H1 (cell line): ENCODE results near the gene SHISA9. TPM values are rescaled to one million over a fixed set of nuclear protein-coding genes. Genes with fewer than 3 reads are reported as not detected.

Source experiments
- CTCF ChIA-PET: fragments of 300-600 bp; sonication (Branson Sonifier 250); formaldehyde crosslinking; loops from one replicate; lab custom pipeline; 2021; ENCODE audit not compliant: partially characterized antibody; lab: Charles Lee
- POLR2A ChIA-PET: fragments of 300-600 bp; sonication (Branson Sonifier 250); formaldehyde crosslinking; loops from one replicate; lab custom pipeline; 2021; ENCODE audit warnings: inconsistent platforms; ENCODE audit not compliant: partially characterized antibody; lab: Charles Lee
- DNase-seq, 2 experiments: peaks; one replicate each; pipeline versions ENCODE4 v3.0.0 to v3.0.0-alpha.2; 2010 to 2022; ENCODE audit warnings: low spot score in 2 of 2, low read depth in 1 of 2, mixed read lengths in 1 of 2
- FAIRE-seq: peaks from 2 replicates; lab custom pipeline; 2011; peaks lifted over from hg19 to GRCh38; lab: Jason Lieb, UNC
- H2AFZ ChIP-seq: 2 replicates; pipeline ENCODE4 v1.8.1; 2012; ENCODE audit warnings: low read length, inconsistent platforms
- H2AK5ac ChIP-seq: 2 replicates; pipeline ENCODE4 v1.6.1; 2013; ENCODE audit warnings: low read depth, low read length
- H2BK120ac ChIP-seq: replicated peaks from 2 replicates; pipeline ENCODE3; 2013; ENCODE audit warnings: low read depth, low read length, inconsistent platforms
- H2BK12ac ChIP-seq: 2 replicates; pipeline ENCODE4 v1.6.1; 2013; ENCODE audit warnings: low read depth, low read length
- H2BK15ac ChIP-seq: 2 replicates; pipeline ENCODE4 v1.6.1; 2013; ENCODE audit warnings: low read length
- H2BK20ac ChIP-seq: 2 replicates; pipeline ENCODE4 v1.6.1; 2013; ENCODE audit warnings: low read length
- H2BK5ac ChIP-seq: 2 replicates; pipeline ENCODE4 v1.6.1; 2013; ENCODE audit warnings: low read depth, low read length
- H3K14ac ChIP-seq: 2 replicates; pipeline ENCODE4 v1.6.1; 2013; ENCODE audit warnings: inconsistent platforms; ENCODE audit not compliant: insufficient read length
- H3K18ac ChIP-seq: 2 replicates; pipeline ENCODE4 v1.6.1; 2013; ENCODE audit warnings: low read length; ENCODE audit errors: extremely low read depth
- H3K23ac ChIP-seq: 2 replicates; pipeline ENCODE4 v1.6.1; 2013; ENCODE audit warnings: inconsistent platforms; ENCODE audit not compliant: insufficient read length
- H3K23me2 ChIP-seq: 2 replicates; pipeline ENCODE4 v1.6.1; 2013; ENCODE audit warnings: low read depth, low read length
- H3K27ac ChIP-seq: 2 replicates; pipeline ENCODE4 v1.6.1; 2011; ENCODE audit warnings: low read depth, low read length, inconsistent platforms
- H3K27me3 ChIP-seq, 4 experiments: replicated peaks in 1 of 4; 1 replicate in 1 of 4; 2 replicates in 3 of 4; pipeline versions ENCODE4 v1.6.1 to v1.8.1; 2011 to 2013; ENCODE audit warnings: low read length in 3 of 4, mild to moderate bottlenecking in 3 of 4, inconsistent platforms in 2 of 4, mixed read lengths in 2 of 4, moderate library complexity in 1 of 4; ENCODE audit not compliant: control insufficient read depth in 3 of 4, insufficient read depth in 3 of 4; ENCODE audit errors: extremely low read depth in 1 of 4
- H3K36me3 ChIP-seq, 4 experiments: 2 replicates each; pipeline versions ENCODE4 v1.6.1 to v1.8.1; 2011 to 2013; ENCODE audit warnings: mild to moderate bottlenecking in 4 of 4, low read length in 3 of 4, moderate library complexity in 2 of 4, control low read depth in 1 of 4, inconsistent platforms in 1 of 4; ENCODE audit not compliant: insufficient read depth in 4 of 4, control insufficient read depth in 2 of 4
- H3K4ac ChIP-seq: replicated peaks from 2 replicates; pipeline ENCODE3; 2013; ENCODE audit warnings: low read length, low read depth, mixed read lengths, inconsistent platforms; ENCODE audit not compliant: insufficient read length
- H3K4me1 ChIP-seq, 4 experiments: replicated peaks in 1 of 4; 1 replicate in 1 of 4; 2 replicates in 3 of 4; pipeline versions ENCODE4 v1.6.1 to v1.8.1; 2011 to 2013; ENCODE audit warnings: low read length in 3 of 4, inconsistent platforms in 2 of 4, mixed read lengths in 1 of 4; ENCODE audit not compliant: insufficient read depth in 4 of 4, control insufficient read depth in 3 of 4
- H3K4me2 ChIP-seq, 2 experiments: 2 replicates each; pipeline versions ENCODE4 v1.6.1 to v1.8.1; 2011 to 2013; ENCODE audit warnings: low read depth in 2 of 2, low read length in 2 of 2, control low read depth in 1 of 2, inconsistent platforms in 1 of 2, mild to moderate bottlenecking in 1 of 2; ENCODE audit not compliant: insufficient read depth in 1 of 2
- H3K4me3 ChIP-seq, 4 experiments: fragments of 200-600, 300-600 bp in 1 of 4; sonication (generic), shearing (Covaris generic), sonication (Bioruptor Twin) in 1 of 4; 2 replicates each; pipeline versions ENCODE4 v1.5.1 to v1.8.1; 2011 to 2016; ENCODE audit warnings: low read length in 4 of 4, low read depth in 3 of 4, control low read depth in 2 of 4, inconsistent platforms in 2 of 4, mild to moderate bottlenecking in 2 of 4, mixed read lengths in 1 of 4, moderate library complexity in 1 of 4; ENCODE audit not compliant: insufficient read depth in 2 of 4; ENCODE audit errors: extremely low read depth in 1 of 4
- H3K56ac ChIP-seq: replicated peaks from 2 replicates; pipeline ENCODE3; 2013; ENCODE audit warnings: low read depth, mild to moderate bottlenecking, mixed read lengths, low read length, inconsistent platforms; ENCODE audit not compliant: insufficient read length
- H3K79me1 ChIP-seq: 2 replicates; pipeline ENCODE4 v1.6.1; 2013; ENCODE audit warnings: low read depth, low read length, control low read depth
- H3K79me2 ChIP-seq, 2 experiments: 2 replicates each; pipeline versions ENCODE4 v1.6.1 to v1.8.1; 2012 to 2013; ENCODE audit warnings: low read length in 2 of 2, mild to moderate bottlenecking in 2 of 2, inconsistent platforms in 1 of 2; ENCODE audit not compliant: insufficient read depth in 2 of 2, control insufficient read depth in 1 of 2
- H3K9ac ChIP-seq, 4 experiments: replicated peaks in 1 of 4; 1 replicate in 1 of 4; 2 replicates in 3 of 4; pipeline versions ENCODE4 v1.6.1 to v1.8.1; 2011 to 2013; ENCODE audit warnings: low read depth in 3 of 4, low read length in 3 of 4, control low read depth in 2 of 4, mild to moderate bottlenecking in 2 of 4, moderate library complexity in 2 of 4, inconsistent platforms in 1 of 4; ENCODE audit errors: extremely low read depth in 1 of 4
- H3K9me3 ChIP-seq, 2 experiments: 2 replicates each; pipeline versions ENCODE4 v1.6.1 to v1.8.1; 2012 to 2013; ENCODE audit warnings: mild to moderate bottlenecking in 2 of 2, moderate library complexity in 2 of 2, control low read depth in 1 of 2, inconsistent platforms in 1 of 2, low read depth in 1 of 2, low read length in 1 of 2, mixed read lengths in 1 of 2; ENCODE audit not compliant: insufficient read depth in 2 of 2
- H4K20me1 ChIP-seq, 2 experiments: replicated peaks in 1 of 2; 2 replicates each; pipeline versions ENCODE3 to v1.8.1; 2011 to 2013; ENCODE audit warnings: inconsistent platforms in 2 of 2, low read length in 2 of 2, mild to moderate bottlenecking in 1 of 2; ENCODE audit not compliant: insufficient read depth in 2 of 2, control insufficient read depth in 1 of 2
- H4K5ac ChIP-seq: 2 replicates; pipeline ENCODE4 v1.6.1; 2013; ENCODE audit warnings: low read length, low read depth, mixed read lengths, inconsistent platforms; ENCODE audit not compliant: insufficient read length
- H4K8ac ChIP-seq: 2 replicates; pipeline ENCODE4 v1.8.0; 2013; ENCODE audit warnings: mild to moderate bottlenecking, moderate library complexity, low read length, inconsistent platforms; ENCODE audit not compliant: insufficient read depth; ENCODE audit errors: extremely low read depth
- H4K91ac ChIP-seq: replicated peaks from 2 replicates; pipeline ENCODE3; 2013; ENCODE audit warnings: low read length, mixed read lengths, inconsistent platforms; ENCODE audit not compliant: insufficient read length
- CBX5 ChIP-seq: fragments of 300-800, 300-1000 bp; sonication (generic); IDR thresholded peaks from 2 replicates; pipeline ENCODE4 v1.7.1; 2016; ENCODE audit warnings: antibody characterized with exemption, low read length, low read depth
- CEBPB ChIP-seq: IDR thresholded peaks from 2 replicates; pipeline ENCODE4 v1.6.1; 2012; ENCODE audit warnings: low read depth, low read length
- WGBS, 2 experiments: shearing (Covaris generic) in 1 of 2; methylation state at CpG; one replicate each; pipeline versions ENCODE4 v1.1.6 to v1.1.7; 2013 to 2015; ENCODE audit warnings: low lambda C conversion rate in 2 of 2, mixed read lengths in 2 of 2, inconsistent platforms in 1 of 2, low coverage in 1 of 2, missing lambda C conversion rate in 1 of 2; ENCODE audit not compliant: insufficient replicate concordance in 2 of 2, insufficient coverage in 1 of 2, insufficient read length in 1 of 2; ENCODE audit errors: extremely low coverage in 1 of 2, missing lambda C conversion rate in 1 of 2; 5-methylcytosine and 5-hydroxymethylcytosine counted together
- polyA plus RNA-seq, 7 experiments: library from polyadenylated mRNA; depleted of rRNA in 3 of 7; stranded (reverse) in 5 of 7; unstranded in 2 of 7; fragments of >200 nt in 5 of 7; fragments of 200-250 nt in 2 of 7; gene quantifications; 1 replicate in 5 of 7; 2 replicates in 1 of 7; 4 replicates in 1 of 7; pipeline versions ENCODE4 v1.2.1 to v1.2.3, GENCODE V29; 2011 to 2013; ENCODE audit warnings: missing spikeins in 2 of 7, mixed read lengths in 2 of 7
- total RNA-seq: library from RNA; stranded (reverse); fragmentation: NEBNext Ultra II Directional; extraction: Animal tissue kit (Norgen Biotek cat#: 25700); gene quantifications from 2 replicates; pipeline ENCODE4 v1.2.1, GENCODE V29; 2021

SHISA9 gene
- total and polyA plus RNA-seq, 2 of the 8 experiments (the other 6 are each of a cell fraction or from before 2014, with no cell fraction given): 25.6 to 39.8 TPM

DNA sequence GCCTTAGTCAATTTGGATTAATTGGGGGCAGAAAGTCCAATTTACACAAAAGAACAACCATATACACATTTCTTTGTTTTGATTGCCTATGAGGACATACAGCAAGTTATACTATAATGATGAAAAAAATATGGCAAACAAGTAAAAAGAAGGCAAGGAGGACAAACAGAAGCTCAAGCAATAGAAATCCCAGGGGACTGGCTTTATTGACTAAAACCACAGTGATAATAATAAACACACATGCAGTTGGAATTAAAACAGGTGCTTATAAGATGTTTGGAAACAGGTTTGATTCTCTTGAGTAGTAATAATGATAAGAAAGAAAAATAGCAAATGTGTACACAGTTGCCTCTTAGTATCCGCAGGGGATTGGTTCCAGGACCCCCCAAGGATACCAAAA, 176.4 kb downstream of the SHISA9 start:
- POLR2A ChIA-PET: no interaction called here
- TF ChIP-seq CEBPB (no peak), CBX5 (no peak)
- WGBS, 2 experiments: 79% methylated on average over 1 of the region's 1 CpG; no CpG with 5 or more reads in 1 of the 2 experiments

More for the DNA sequence above, 176.4 kb downstream of the SHISA9 start:
- H3K18ac ChIP-seq: no peak overlapping the region
- H3K4ac ChIP-seq: no peak overlapping the region
- H4K20me1 ChIP-seq: no peaks in the 10 kb centered on the region
- H3K4me2 ChIP-seq: no peak overlapping the region
- no peak overlapping the region for H3K9ac ChIP-seq
- no peak overlapping the region for H2BK120ac ChIP-seq
- H3K79me2 ChIP-seq: peaks cover 0 to 46% of the 10 kb centered on the region in 2 experiments; a peak in 2 of 4 replicates
- DNase-seq (no peak), FAIRE-seq (no peak)
- H2BK12ac ChIP-seq: no peak overlapping the region
- H4K8ac ChIP-seq: no peak overlapping the region
- H2BK5ac ChIP-seq: no peak overlapping the region
- H3K23ac ChIP-seq: no peak overlapping the region
- no peak overlapping the region for H3K56ac ChIP-seq
- H3K4me3 ChIP-seq: no peak overlapping the region
- H3K79me1 ChIP-seq: no peaks in the 10 kb centered on the region; the same call in 1 of the 2 replicates
- no peak overlapping the region for H2BK15ac ChIP-seq
- no peak overlapping the region for H4K91ac ChIP-seq
- H2BK20ac ChIP-seq: no peak overlapping the region
- H3K14ac ChIP-seq: no peak overlapping the region
- peaks cover 0 to 3% (median 0%) of the 10 kb centered on the region in 4 experiments; a peak in 1 of 7 replicates for H3K4me1 ChIP-seq
- no peaks in the 10 kb centered on the region for H3K23me2 ChIP-seq
- no peak overlapping the region for H4K5ac ChIP-seq
- H3K9me3 ChIP-seq: no peaks in the 10 kb centered on the region
- no peaks in the 10 kb centered on the region for H3K27me3 ChIP-seq
- CTCF ChIA-PET: interaction anchor here (1.0 to 1.4 kb wide), 2 partner anchors 7 to 170 kb away, joined by 3 to 4 read pairs; no protein-coding TSS in a partner anchor
- no peak overlapping the region for H3K27ac ChIP-seq
- no peak overlapping the region for H2AFZ ChIP-seq
- no peak overlapping the region for H2AK5ac ChIP-seq
- no peaks in the 10 kb centered on the region for H3K36me3 ChIP-seq
